ENCODE measurements around the gene LBHD2. TPM values are rescaled to one million over a fixed set of nuclear protein-coding genes. Genes with fewer than 3 reads are reported as not detected.
A peak's percentile ranks its signal among the peaks of the same experiment; 100 is the strongest.
"Not testable (repeated sequence)": the region's sequence is repeated elsewhere in the genome, so short reads cannot be mapped to it uniquely, and the experiment has no call there.

Gene LBHD2
- total RNA-seq, 1 donor from 2014 or later, result not detected

DNA sequence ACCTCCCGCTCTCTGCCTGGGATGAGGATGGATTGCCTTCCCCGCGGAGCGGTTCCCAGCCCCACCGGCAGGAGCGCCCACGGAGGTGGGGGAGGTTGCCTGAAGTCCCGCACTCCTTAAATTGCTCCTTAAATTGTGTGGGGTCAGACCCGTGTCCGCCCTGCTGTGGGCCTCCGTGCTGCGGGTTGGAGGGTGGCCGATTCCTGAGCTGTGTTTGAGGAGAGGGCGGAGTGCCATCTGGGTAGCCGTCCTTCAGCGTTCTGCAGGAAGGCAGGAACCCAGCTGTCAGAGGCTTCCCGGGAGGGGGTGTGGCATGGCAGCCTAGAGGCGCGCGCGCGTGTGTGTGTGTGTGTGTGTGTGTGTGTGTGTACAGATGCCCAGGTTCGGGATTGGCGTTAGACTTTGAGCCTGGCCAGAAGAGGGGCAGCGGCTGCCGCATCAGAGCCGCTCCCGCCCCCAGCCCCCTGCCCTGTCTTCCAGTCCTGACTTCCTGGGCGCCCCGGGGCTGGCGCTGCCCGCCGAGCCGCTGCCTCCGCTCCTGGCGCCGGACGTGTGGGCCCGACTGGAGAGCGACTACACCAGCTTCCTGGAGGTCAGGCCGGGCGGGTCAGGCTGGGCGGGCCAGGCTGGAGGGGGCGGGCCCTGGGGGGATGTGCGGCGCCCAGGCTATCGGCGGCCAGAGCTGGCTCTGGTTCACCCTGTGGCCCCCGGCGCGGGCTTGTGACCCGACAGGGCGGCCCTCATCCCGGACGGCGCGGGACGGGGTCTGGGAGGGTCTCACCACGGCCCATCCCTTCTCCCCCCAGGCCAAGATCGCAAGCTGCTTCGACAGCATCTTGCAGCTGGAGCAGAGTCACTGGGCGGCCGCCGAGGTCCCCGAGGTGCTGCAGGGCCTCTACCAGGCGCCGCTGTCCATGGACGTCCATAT lies 19.7 kb downstream of the LBHD2 start:
- no peak for DNase-seq (ENCODE audit: low read depth, low spot score)

DNA sequence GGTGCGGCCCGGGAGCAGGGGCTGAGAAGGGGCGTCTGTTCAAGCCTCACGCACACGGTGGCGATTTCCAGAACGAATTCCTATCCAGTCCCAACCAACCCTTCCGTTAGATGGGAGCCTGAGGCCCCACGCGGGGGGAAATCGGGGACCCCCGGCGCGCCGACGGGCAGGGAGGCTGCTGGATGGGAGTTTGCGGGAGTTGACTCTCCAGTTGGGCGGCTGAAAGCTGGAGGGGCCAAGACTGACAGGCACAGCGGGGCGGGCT lies 20.3 kb downstream of the LBHD2 start:
- DNase-seq (ENCODE audit: low read depth, low spot score), result no peak

DNA sequence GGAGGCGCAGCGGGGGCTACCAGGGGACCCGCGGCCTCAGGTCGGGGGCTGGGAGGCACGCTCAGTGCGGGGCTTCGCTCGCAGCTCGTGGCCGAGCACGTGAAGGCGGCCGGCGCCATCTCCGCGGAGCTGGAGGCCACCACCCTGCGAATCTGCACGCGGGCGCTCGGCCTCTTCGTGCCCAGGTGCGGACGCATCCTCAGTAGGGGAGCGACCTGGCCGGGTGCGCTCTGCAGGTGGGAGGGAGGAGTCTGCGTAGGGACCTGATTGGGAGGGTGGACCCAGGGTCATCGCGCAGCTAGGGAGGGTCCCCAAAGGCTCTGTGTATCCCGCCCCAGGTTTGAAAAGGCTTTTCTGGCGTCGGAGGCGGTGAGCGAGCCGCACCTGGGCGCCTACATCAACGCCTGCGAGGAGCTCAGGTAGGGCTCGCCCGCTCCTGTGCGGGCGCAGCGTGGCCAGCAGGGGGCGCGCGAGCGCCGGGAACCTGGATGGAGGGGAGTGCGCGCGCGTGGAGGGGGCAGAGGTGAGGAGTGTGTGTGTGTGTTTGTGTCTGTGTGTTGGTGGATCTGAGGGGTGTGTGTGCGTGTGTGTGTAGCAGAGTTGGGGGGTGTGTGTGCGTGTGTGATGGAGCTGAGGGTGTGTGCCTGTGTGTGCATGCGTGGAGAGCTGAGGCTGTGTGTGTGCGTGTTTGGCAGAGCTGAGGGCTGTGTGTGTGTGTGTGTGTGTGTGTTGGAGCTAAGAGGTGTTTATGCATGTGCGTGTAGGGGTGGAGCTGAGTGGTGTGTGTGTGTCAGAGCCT lies 20.8 kb downstream of the LBHD2 start:
- no peak for DNase-seq (ENCODE audit: low read depth, low spot score)

GRCh38 chr14:103105580-103106150 lies 21.7 kb downstream of the LBHD2 start:
- no peak for DNase-seq (ENCODE audit: low read depth, low spot score)

DNA sequence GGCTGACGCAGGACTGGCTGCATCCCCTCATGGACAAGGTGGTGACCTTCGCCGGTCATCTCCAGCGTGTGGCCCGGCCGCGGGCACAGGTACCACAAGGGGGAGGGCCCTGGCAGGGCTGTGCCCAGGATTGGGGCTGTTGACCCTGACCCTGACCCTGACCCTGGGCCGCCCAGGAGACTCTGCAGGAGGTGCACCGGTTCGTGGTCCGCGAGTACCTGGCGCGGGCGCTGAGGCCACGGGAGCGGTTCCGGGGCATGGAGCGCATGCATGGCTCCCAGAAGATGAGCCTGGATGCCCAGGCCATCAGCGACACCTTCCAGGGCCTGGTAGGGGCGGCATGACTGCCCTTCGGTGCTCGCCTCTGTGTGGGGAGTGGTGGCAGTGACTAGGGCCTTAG lies 23.4 kb downstream of the LBHD2 start:
- DNase-seq (ENCODE audit: low read depth, low spot score), result no peak

GRCh38 chr14:103107941-103108748 lies 24.1 kb downstream of the LBHD2 start:
- DNase-seq (ENCODE audit: low read depth, low spot score), result no peak

DNA sequence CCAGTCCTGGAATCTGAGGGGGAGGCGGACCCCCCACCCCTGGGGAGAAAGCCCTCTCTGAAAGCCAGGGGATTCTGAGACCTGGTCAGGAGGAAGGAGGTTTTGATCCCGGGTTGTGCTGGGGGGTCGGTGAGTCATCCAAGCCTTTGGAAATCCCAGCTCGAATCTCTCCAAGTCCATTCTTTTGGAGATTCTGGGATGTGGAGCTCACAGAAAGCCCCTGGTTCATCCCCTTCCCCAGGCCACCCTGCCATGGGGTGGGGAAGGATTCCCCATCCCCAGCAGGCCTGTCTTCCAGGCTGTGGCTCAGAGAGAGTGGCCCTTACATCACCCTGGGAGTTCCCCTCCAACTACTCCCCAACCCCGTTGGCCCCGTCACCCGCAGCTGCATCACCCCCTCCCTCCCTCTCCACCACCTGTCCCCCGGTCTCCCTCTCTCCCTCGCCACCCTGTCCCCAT lies 24.8 kb downstream of the LBHD2 start:
- DNase-seq (ENCODE audit: low read depth, low spot score), result no peak

DNA sequence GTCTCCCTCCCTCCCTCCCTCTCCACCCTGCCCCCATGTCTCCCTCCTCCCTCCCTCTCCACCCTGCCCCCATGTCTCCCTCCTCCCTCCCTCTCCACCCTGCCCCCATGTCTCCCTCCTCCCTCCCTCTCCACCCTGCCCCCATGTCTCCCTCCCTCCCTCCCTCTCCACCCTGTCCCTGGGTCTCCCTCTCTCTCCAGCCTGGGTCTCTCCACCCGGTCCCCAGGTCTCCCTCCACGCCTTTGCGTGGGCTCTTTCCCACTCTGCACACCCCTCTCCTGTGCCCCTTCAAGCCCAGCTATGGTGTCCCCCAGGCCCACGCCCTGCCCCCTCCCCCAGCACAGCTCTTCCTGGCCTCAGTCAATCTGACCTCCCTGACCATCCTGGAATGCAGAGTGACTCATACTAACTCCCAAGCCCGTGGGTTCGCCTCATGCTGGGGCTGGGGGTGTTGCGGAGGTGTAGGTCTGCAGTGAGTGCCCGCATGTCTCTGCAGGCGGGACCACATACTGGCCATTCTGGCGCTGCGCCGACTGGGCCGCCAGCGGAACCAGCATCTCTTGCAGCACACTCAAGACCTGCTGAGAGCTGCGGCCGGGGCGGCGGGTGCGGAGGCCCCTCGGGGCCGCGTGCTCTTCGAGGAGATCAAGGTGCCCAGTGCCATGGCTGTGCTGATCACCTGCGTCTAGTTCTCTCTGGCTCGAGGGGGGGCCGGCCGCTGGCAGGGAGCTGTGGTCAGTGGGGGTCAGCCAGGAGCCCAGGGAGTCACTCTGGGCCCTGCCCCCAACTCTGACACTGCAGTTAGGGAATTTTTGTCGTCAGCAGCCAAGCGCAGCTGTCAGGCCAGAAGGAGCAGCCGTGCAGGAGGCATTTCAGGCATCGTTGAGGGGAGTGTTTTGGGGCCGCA lies 25.8 kb downstream of the LBHD2 start:
- DNase-seq (ENCODE audit: low read depth, low spot score), result peak; percentile 13

DNA sequence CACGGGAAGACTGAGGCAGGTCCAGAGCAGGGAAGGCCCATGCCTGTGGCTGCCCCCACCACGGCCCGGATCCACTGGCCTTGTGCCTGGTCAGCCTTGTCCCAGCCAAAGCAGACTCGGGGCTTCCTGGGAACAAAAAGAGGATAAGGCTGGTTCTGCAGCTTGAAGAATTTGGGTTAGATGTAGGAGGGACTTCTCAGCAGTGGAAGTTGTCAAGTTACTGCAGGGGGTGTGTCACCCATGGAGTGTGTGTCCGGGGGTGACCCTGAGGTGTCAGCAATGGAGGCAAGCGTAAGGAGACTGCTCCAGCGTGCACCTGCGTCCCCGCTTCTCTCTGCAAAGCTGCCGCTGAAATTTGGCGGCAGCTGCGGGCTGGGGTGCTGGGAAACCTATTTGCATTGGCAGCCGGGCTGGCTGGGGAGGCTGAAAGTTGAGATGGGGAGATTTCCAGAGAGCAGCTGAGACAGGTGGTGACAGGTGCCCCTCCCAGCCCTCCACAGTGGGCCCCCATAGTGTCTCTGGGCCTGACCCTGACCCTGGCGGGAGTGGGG lies 26.7 kb downstream of the LBHD2 start:
- no peak for DNase-seq (ENCODE audit: low read depth, low spot score)

DNA sequence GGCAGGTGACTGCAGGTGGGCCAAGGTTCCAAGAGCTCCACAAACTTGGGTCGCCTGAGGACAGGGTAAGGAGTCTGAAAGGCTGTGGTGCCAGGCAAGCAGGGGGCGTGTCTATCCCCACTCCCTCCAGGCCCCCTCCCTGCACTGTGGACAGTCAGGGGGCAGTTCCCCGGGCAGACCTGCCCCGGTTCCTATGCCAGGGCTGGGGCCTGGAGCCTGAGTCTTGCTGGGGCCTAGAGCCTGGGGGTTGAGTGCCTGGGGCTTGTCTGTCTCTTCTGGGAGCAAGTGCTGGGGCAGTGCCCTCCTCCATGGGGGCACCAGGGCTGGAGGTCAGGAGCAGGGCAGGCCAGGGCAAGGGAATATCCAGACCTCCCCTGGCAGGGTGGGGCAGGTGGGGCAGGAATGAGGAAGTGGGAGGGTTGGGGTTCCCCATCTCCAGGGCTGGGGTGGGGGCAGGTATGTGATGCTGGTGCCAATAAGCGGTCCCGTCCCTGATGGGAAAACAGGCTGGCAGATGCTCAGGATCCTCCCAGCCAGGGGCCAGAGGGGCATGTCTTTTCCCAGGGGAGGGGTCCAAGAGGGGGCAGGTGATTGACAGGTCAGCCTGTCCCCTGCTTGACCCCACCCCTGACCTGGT lies 27.3 kb downstream of the LBHD2 start:
- DNase-seq (ENCODE audit: low read depth, low spot score), result no peak

- no peak for DNase-seq (ENCODE audit: low read depth, low spot score)
Measured at GRCh38 chr14:103112400-103113243, 28.6 kb downstream of the LBHD2 start.

- no peak for DNase-seq (ENCODE audit: low read depth, low spot score)
Measured at GRCh38 chr14:103113303-103113702, 29.3 kb downstream of the LBHD2 start.

GRCh38 chr14:103113774-103114173 lies 29.8 kb downstream of the LBHD2 start:
- no peak for DNase-seq (ENCODE audit: low read depth, low spot score)

DNA sequence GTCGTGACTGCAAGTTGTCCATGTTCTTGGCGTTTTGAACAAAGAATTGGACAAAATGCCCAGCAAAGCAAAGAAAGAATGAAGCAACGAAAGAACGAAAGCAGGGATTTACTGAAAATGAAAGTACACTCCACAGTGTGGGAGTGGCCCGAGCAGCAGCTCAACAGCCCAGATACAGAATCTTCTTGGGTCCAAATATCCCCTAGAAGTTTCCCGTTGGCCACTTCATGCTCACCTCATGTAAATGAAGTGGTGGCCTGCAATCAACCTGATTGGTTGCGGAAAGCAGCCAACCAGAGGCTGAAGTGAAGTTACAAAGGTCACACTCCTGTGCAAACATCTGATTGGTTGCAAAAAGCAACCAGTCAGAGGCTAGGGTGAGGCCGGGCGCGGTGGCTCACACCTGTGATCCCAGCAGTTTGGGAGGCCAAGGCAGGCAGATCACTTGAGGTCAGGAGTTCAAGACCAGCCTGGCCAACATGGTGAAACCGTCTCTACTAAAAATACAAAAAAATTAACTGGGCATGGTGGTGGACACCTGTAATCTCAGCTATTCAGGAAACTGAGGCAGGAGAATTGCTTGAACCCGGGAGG lies 31.2 kb downstream of the LBHD2 start:
- DNase-seq (ENCODE audit: low read depth, low spot score), result not testable (repeated sequence)

GRCh38 chr14:103115845-103116572 lies 32.0 kb downstream of the LBHD2 start:
- no peak for DNase-seq (ENCODE audit: low read depth, low spot score)

- no peak for DNase-seq (ENCODE audit: low read depth, low spot score)
Measured at GRCh38 chr14:103116636-103117035, 32.6 kb downstream of the LBHD2 start.

GRCh38 chr14:103117499-103117898 lies 33.5 kb downstream of the LBHD2 start:
- DNase-seq (ENCODE audit: low read depth, low spot score), result not testable (repeated sequence)

Data from pulmonary artery endothelial cell (primary cell).